Lower lobe of right lung (tissue), 2 donors: ENCODE results near the gene LDLRAD4. TPM values are rescaled to one million over a fixed set of nuclear protein-coding genes. Genes with fewer than 3 reads are reported as not detected.

Experiments
- ATAC-seq, 2 donors: fragments of 200-7000 bp; cut with Tn5 transposase; one replicate each; pipeline ENCODE4 v1.9.1; 2020 to 2022; ENCODE audit warnings: mild to moderate bottlenecking in 2 of 2, moderate library complexity in 2 of 2
- DNase-seq: peaks from one replicate; pipeline ENCODE4 v3.0.0-alpha.2; 2020
- H3K27ac ChIP-seq: fragments of 200-600 bp; one replicate; pipeline ENCODE4 v1.8.0; 2022
- H3K27me3 ChIP-seq: fragments of 200-600 bp; one replicate; pipeline ENCODE4 v1.8.0; 2022; ENCODE audit warnings: low read depth
- H3K36me3 ChIP-seq: fragments of 200-600 bp; one replicate; pipeline ENCODE4 v1.8.0; 2022; ENCODE audit warnings: mild to moderate bottlenecking
- H3K4me1 ChIP-seq: fragments of 200-600 bp; one replicate; pipeline ENCODE4 v1.8.0; 2022
- H3K4me3 ChIP-seq: fragments of 200-600 bp; one replicate; pipeline ENCODE4 v1.8.0; 2022; ENCODE audit warnings: mild to moderate bottlenecking
- H3K9me3 ChIP-seq: fragments of 200-600 bp; one replicate; pipeline ENCODE4 v1.8.0; 2022
- intact Hi-C: fragments of 100-400 bp; cut with DNase I; formaldehyde crosslinking; loops from one replicate; pipeline ENCODE4 v1.11.0; 2022
- total RNA-seq: library from RNA; stranded (reverse); fragmentation: NEBNext Ultra II Directional; extraction: Animal tissue kit (Norgen Biotek cat#: 25700); gene quantifications from one replicate; pipeline ENCODE4 v1.2.1, GENCODE V29; 2021
- TF ChIP-seq, protein P1 (sequence below): fragments of 200-600 bp; IDR thresholded peaks from one replicate; pipeline ENCODE4 v1.8.0; 2022; ENCODE audit warnings: antibody characterized with exemption, mild to moderate bottlenecking
- donor health status: DM: no; HTN: yes; CAD: no; lungs with severe emphysema.

Gene LDLRAD4
- total RNA-seq, 1 donor from 2014 or later = 24.6 TPM

DNA sequence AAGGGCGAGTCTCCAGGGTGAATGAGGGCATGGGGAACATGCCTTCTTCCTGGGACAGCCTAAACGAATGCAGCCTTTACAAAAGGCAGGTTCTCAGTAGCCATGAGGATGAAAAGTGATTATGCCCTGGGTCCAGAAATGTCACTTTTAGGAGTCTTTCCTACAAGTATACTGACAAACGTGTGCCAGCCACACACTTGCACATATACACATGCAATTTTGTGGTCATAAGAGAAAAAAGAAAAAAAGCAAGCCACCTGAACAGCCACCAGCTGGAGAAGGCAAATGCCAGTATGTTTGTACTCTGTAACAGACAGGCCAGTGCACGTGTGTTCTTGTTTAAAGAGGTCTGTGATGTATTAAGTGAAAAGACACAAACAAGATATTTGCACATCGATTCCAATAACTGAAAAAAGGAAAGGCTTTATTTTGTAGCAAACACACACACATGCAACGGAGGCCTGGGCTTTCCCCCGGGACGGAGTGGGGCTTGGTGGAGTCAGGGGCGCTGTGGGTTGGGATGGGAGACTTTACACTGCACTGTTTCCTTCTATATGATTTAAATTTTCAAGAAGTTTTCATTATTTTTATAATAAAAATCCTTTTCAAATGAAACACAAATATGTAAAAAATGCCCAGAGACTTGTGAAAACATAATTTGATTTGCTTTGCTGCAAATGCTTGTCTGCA lies 399.4 kb downstream of the LDLRAD4 start:
- ATAC-seq = no peak
- Histone ChIP-seq H3K27ac (no peak overlapping the region), H3K27me3 (no peaks in the 10 kb centered on the region), H3K9me3 (no peaks in the 10 kb centered on the region), H3K36me3 (no peaks in the 10 kb centered on the region), H3K4me1 (peaks cover 15% of the 10 kb centered on the region), H3K4me3 (no peak overlapping the region)
- intact Hi-C loops = no loop called here
- TF ChIP-seq, protein P1, sequence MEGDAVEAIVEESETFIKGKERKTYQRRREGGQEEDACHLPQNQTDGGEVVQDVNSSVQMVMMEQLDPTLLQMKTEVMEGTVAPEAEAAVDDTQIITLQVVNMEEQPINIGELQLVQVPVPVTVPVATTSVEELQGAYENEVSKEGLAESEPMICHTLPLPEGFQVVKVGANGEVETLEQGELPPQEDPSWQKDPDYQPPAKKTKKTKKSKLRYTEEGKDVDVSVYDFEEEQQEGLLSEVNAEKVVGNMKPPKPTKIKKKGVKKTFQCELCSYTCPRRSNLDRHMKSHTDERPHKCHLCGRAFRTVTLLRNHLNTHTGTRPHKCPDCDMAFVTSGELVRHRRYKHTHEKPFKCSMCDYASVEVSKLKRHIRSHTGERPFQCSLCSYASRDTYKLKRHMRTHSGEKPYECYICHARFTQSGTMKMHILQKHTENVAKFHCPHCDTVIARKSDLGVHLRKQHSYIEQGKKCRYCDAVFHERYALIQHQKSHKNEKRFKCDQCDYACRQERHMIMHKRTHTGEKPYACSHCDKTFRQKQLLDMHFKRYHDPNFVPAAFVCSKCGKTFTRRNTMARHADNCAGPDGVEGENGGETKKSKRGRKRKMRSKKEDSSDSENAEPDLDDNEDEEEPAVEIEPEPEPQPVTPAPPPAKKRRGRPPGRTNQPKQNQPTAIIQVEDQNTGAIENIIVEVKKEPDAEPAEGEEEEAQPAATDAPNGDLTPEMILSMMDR = no peak
- no peak for DNase-seq

GRCh38 chr18:13618760-13619438 lies 400.3 kb downstream of the LDLRAD4 start:
- Histone ChIP-seq H3K9me3 (no peaks in the 10 kb centered on the region), H3K27ac (no peak overlapping the region), H3K4me3 (no peak overlapping the region), H3K27me3 (no peaks in the 10 kb centered on the region), H3K36me3 (no peaks in the 10 kb centered on the region), H3K4me1 (peaks cover 15% of the 10 kb centered on the region)
- no peak for DNase-seq
- no peak for ATAC-seq
- intact Hi-C loops = no loop called here
- TF ChIP-seq, protein P1 = no peak

- intact Hi-C loops = no loop called here
- no peaks in the 10 kb centered on the region for H3K36me3 ChIP-seq
- H3K4me1 ChIP-seq = peaks cover 9% of the 10 kb centered on the region
- no peak overlapping the region for H3K27ac ChIP-seq
- TF ChIP-seq, protein P1 = no peak
- ATAC-seq (no peak), DNase-seq (no peak)
- H3K9me3 ChIP-seq = no peaks in the 10 kb centered on the region
- H3K27me3 ChIP-seq = no peaks in the 10 kb centered on the region
- H3K4me3 ChIP-seq = no peak overlapping the region
Measured at GRCh38 chr18:13619505-13620205, 401.1 kb downstream of the LDLRAD4 start.

DNA sequence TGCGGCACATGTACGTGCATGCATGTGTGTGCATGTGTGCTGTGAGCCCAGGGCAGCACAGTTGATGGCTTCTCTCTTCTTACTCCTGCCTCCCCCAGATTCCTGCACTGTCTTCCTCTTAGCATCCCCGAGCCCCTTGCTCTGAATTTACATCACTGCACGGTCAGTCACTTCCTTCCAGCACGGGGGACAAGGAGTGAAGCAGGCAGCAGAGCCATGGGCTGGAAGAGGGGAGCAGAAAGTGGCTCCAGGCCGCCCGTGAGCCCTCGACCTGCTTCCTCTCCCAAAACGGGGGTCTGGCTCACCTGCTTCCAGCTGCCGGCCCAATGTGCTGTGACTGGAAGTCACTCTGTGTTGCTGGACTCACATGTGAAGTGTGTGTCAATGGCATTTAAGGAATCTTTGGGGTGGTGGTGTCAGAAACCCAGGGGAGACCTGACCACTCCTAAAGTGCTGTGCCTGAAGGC lies 401.7 kb downstream of the LDLRAD4 start:
- TF ChIP-seq, protein P1 = no peak
- Histone ChIP-seq H3K4me3 (no peak overlapping the region), H3K27me3 (no peaks in the 10 kb centered on the region), H3K4me1 (peaks cover 3% of the 10 kb centered on the region), H3K9me3 (no peaks in the 10 kb centered on the region), H3K36me3 (no peaks in the 10 kb centered on the region), H3K27ac (no peak overlapping the region)
- intact Hi-C loops = no loop called here
- ATAC-seq (no peak), DNase-seq (no peak)

DNA sequence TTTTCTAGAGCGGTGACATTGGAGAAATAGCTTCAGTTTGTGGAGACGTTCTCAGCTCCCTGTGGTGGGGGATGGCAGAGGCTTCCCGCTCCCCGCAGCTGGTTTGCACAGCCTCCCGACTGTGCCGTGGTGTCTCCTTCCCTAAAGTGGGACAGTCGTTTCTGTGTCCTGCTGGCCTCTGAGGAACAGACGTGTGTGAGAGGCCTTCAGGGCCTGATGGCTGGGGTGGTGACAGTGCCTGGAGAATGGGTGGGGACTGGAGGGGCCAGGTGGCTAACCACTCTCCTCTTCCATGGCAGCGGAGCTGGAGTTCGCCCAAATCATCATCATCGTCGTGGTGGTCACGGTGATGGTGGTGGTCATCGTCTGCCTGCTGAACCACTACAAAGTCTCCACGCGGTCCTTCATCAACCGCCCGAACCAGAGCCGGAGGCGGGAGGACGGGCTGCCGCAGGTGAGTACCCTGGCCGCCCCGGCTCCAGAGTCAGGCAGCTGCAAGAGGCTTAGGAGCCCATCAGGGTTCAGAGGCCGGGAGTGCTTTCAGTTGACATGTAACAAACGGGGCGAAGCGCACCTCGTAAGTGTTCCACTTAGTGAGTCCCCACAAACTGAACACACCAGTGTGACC lies 402.4 kb downstream of the LDLRAD4 start:
- H3K9me3 ChIP-seq = no peaks in the 10 kb centered on the region
- H3K36me3 ChIP-seq = no peaks in the 10 kb centered on the region
- H3K27ac ChIP-seq = no peak overlapping the region
- intact Hi-C loops = no loop called here
- H3K4me1 ChIP-seq = no peaks in the 10 kb centered on the region
- H3K4me3 ChIP-seq = no peak overlapping the region
- no peaks in the 10 kb centered on the region for H3K27me3 ChIP-seq
- DNase-seq (no peak), ATAC-seq (no peak)
- TF ChIP-seq, protein P1 = no peak
